ENCODE data around the gene ROR2.

Gene ROR2

GRCh38 chr9:91736898-91737601 is 213.0 kb downstream of the ROR2 start:
- DNase-seq (ENCODE audit: low read depth), result no peak

GRCh38 chr9:91736311-91736710 is 213.7 kb downstream of the ROR2 start:
- no peak for DNase-seq (ENCODE audit: low read depth)

- DNase-seq (ENCODE audit: low read depth), result no peak
These were observed 215.0 kb downstream of the ROR2 start for GRCh38 chr9:91735049-91735448.

GRCh38 chr9:91734371-91734981 is 215.6 kb downstream of the ROR2 start:
- peak; percentile 8 for DNase-seq (ENCODE audit: low read depth)

- DNase-seq (ENCODE audit: low read depth), result no peak
These were observed 216.9 kb downstream of the ROR2 start for GRCh38 chr9:91733006-91733624.

- DNase-seq (ENCODE audit: low read depth), result no peak
These were observed 217.6 kb downstream of the ROR2 start for GRCh38 chr9:91732187-91733005.

GRCh38 chr9:91730806-91731205 is 219.2 kb downstream of the ROR2 start:
- no peak for DNase-seq (ENCODE audit: low read depth)

- DNase-seq (ENCODE audit: low read depth), result no peak
These were observed 220.5 kb downstream of the ROR2 start for GRCh38 chr9:91729558-91729842.

- no peak for DNase-seq (ENCODE audit: low read depth)
These were observed 222.1 kb downstream of the ROR2 start for GRCh38 chr9:91727972-91728371.

GRCh38 chr9:91727316-91727861 is 222.6 kb downstream of the ROR2 start:
- DNase-seq (ENCODE audit: low read depth), result no peak

GRCh38 chr9:91726406-91727100 is 223.5 kb downstream of the ROR2 start:
- no peak for DNase-seq (ENCODE audit: low read depth)

- no peak for DNase-seq (ENCODE audit: low read depth)
These were observed 224.4 kb downstream of the ROR2 start for GRCh38 chr9:91725651-91726050.

GRCh38 chr9:91724609-91725505 is 225.2 kb downstream of the ROR2 start:
- DNase-seq (ENCODE audit: low read depth), result no peak

- no peak for DNase-seq (ENCODE audit: low read depth)
These were observed 226.0 kb downstream of the ROR2 start for GRCh38 chr9:91724068-91724440.

GRCh38 chr9:91723420-91724067 is 226.5 kb downstream of the ROR2 start:
- DNase-seq (ENCODE audit: low read depth), result no peak

- no peak for DNase-seq (ENCODE audit: low read depth)
These were observed 229.0 kb downstream of the ROR2 start for GRCh38 chr9:91720751-91721705.

- no peak for DNase-seq (ENCODE audit: low read depth)
These were observed 229.7 kb downstream of the ROR2 start for GRCh38 chr9:91720313-91720712.

GRCh38 chr9:91718071-91718470 is 232.0 kb downstream of the ROR2 start:
- DNase-seq (ENCODE audit: low read depth), result no peak

- no peak for DNase-seq (ENCODE audit: low read depth)
These were observed 233.2 kb downstream of the ROR2 start for GRCh38 chr9:91716815-91717214.

Measured in stimulated activated CD8-positive, alpha-beta memory T cell treated with anti-CD3 and anti-CD28 coated beads, Interleukin-12 subunit alpha, Interleukin-12 subunit beta, amount 100 ng/mL, for 4 hours (primary cell).